HG02885 (cell line): ENCODE data around the gene ALK.
A peak's percentile ranks its signal among the peaks of the same experiment; 100 is the strongest.

Experiments
- ATAC-seq: cut with Tn5 transposase; IDR thresholded peaks from one replicate; pipeline ENCODE4 v1.9.1; 2021; ENCODE audit warnings: mild to moderate bottlenecking; ENCODE audit not compliant: unreplicated experiment, poor library complexity

Gene ALK

DNA sequence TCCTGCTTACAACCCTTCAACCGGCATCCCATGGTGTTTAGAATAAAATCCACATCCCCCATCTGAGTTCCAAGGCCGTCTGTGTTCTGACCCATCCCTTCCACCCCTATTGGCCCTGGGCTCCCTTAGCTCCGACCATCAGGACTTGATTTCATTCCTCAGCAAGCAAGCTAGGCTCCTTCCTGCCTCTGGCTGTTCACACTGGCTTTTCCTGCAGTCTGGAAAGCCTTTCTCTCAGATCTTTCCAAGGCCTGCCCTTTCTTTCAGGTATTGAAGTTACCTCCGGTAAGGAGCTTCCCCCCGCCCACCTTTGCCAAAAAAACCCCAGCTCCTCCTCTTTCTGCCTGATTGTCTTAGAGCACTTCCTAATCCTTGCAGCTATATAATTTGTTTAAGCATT, 719.4 kb downstream of the ALK start:
- no peak for ATAC-seq

DNA sequence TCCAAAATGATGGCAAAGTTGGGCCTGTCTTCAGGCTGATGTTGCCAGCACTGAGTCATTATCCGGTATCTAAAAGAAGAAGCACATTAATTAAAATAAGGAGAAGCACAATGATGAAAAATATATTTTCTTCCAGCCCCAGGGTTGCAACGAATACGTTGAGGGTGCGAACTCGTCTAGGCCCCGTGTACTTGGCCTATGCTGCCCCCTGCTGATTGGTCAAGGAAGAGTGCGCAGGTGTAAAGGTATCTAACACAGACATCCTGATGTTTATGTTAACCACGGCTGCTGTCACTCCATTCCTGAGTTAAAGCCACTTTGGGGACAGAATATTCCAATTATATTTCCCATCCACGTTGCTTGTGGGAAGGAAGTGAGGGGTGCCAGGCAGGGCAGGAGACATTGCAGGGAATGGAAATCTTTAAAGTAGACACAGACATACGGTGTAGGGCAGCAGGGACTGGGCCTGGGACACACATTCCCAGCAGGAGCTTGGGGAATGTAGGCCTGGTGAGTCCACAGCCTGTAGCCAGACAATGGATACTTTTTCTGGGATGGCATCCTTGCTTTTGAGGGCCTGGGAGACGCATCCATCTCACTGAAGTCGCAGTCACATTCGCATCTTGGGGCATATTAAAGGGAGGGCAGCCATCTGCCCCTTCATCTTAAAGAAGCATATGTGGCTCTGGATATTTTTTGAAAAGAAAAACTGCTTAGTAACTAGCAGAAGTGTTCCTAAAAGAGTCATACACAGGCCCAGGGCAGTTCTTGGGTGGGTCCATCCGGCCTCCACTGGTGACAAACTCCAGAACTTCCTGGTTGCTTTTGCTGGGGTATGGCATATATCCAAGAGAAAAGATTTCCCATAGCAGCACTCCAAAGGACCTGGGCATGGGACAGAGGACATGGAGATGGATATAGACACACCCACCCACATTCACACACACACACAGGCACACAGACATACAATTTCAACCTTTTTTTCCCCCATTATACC, 724.3 kb downstream of the ALK start:
- peak; percentile 43 for ATAC-seq

DNA sequence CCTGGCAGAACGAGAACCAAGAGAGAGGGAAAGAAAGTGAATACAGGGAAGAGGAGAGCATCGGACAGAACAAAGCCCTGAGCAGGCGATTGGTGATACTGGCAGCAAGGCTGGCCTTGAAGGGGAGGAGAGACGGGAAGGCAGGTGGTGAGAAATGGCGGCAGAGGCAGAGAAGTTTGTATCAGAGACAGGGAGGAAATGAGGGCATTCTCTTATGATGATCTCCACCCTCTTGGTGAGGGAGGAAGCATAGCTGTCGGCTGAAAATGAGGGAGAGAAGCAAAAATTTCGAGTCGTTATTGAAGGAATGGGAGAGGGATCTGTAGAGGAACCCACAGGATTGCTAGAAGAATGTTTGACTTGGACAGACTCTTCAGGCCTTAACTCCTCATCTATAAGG, 725.6 kb downstream of the ALK start:
- no peak for ATAC-seq

- no peak for ATAC-seq
These were observed 727.7 kb downstream of the ALK start for GRCh38 chr2:29193681-29194080.

DNA sequence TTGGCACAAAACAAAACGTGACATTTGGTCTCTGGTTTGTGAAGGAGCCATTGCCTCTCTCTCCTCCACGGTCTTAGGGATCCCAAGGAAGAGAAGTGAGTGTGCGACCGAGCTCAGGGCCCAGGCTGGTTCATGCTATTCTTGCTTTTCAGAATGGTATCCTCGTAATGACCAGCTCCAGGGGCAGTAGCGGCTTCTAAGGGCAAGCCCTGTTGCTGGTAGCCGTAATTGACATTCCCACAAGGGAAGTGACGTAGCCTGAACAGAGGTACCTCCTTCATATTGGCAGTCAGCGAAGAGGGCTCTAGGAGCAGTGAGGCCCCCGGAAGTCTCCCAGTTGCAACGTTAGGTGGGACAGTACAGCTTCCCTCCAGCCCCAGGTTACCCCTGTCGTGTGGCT, 728.3 kb downstream of the ALK start:
- no peak for ATAC-seq

- ATAC-seq = no peak
These were observed 728.9 kb downstream of the ALK start for GRCh38 chr2:29192526-29192925.

- ATAC-seq = no peak
These were observed 729.6 kb downstream of the ALK start for GRCh38 chr2:29191817-29192216.

DNA sequence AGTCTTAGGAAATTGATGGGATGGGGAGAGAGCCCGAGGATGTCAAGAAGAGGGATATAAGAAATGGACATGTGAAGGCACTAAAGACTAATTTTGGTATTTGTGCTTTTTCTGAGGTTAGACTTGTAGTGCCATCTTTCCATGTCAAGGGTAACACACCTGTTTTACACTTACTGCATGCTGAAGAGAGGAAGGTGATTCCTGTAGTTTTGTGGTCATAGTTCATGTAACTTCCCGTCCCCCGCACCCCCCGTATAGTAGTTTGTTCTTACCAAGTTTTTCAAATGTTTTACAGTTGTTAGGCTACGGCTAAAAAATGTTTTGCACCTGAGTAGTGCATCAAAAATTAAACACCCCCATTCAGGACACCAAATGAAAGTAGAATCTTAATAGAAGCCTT, 732.3 kb downstream of the ALK start:
- ATAC-seq = no peak

DNA sequence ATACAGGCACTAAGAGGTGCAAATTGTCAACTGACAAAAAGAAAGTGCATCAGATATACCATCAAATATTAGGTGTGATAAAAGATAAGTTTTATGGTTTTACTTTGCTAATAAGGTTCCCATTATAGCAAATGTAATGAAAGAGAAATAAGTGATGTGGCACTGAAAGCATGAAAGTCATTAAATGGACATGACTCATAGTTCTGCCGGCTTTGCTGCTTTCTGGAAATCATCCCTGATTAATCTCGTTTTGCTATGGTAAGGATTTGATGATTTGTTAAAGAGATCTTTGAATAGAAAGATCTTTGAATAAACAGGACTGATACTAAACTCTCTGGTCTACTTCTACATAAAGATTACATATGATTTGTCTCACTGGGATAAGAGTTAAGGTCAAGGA, 733.5 kb downstream of the ALK start:
- ATAC-seq = no peak

- ATAC-seq = no peak
These were observed 734.6 kb downstream of the ALK start for GRCh38 chr2:29186817-29187216.

- ATAC-seq = no peak
These were observed 736.9 kb downstream of the ALK start for GRCh38 chr2:29184531-29184930.

GRCh38 chr2:29182920-29183319, 738.5 kb downstream of the ALK start:
- ATAC-seq = no peak

- no peak for ATAC-seq
These were observed 739.1 kb downstream of the ALK start for GRCh38 chr2:29182334-29182733.

DNA sequence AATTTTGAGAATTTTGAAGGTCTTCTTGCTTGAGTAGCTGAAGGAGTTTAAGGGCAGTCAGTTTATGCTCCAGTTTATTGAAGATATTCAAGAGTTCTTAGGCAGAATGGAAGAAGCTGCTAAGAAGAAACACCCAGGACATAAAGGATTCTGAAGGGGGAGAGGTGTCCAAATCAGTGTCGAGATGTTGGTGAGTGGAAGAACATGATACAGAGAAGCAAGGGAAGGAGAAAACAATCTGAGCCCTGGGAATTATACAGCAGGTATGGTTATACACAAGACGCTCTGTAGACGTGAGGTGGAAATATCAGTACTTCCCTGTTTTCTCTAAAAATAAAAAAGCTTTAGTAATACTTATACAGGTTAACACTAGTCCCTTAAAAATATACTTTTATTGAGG, 746.0 kb downstream of the ALK start:
- ATAC-seq = no peak

GRCh38 chr2:29174937-29175336, 746.4 kb downstream of the ALK start:
- no peak for ATAC-seq

DNA sequence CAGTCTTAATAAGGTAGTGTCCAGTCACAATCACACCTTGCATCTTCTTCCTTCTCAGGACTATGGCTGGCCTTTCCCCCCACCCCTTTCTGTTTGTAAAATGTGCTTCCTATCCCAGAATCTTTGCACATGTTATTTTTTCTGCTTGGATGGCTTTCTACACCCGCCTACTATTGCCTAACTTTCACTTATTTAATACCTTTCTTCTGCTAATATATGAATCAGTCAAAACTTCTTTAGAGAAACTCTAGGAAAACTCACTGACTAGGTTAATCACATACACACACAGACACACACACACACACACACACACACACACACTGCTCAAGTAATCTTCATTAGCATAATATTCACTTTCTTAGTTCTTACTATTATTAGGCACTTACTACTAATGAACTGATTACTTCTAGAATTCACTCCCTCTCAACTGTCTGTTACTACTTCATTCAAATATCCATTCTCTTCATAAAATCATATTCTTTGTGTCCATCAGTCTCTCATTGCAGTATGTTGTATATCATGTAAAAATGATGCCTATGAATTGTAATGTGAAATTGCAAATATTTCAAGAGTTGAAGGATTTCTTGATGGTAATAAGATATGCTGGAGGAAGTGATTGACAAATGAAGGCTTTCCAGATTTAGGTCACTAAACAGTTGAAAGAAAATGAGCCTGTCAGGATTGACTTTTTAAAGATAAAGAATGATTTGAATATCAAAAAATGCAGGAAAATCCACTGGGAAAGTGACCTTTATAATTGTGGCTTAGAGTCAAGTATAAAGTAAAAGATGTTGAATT, 754.9 kb downstream of the ALK start:
- no peak for ATAC-seq

DNA sequence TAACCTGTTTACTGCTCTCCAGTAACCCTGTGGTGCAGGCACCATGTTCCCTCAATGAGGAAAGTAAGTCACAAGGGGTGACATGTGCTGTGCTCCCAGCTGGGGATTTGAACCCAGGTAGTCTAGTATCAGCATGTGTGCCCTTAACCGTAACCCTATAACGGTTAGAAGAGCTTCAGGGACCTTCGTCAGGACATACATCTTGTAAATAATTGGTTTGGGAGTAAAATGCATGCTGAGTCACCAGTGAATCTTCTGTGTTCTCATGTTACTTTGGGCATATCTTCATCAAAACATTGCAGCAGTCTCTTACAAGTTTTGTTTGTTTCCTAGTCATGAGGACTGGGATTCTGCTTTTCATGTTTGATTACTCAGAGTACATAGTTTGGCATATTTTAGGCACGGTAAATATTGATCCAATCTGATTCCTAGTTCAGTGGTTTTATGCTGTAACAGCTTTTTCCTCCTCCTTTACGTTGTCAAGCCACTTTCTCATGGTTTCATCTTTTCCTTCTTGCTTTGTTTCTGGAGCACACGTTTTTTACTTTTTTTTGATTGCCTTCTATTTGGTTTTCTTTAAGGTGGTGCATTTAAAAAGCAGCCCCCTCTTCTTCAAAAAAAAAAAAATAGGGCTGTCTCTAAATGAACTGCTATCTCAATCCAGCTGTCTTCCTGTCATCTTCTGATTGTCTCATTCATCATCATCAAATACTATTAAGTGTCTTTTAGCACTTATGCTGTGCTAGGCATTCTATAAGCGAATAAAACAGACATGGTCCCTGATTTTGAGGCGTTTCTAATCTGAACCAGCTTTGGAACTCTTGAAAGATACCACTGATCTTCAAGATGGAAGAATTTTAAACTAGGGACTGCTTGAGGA, 755.8 kb downstream of the ALK start:
- no peak for ATAC-seq

DNA sequence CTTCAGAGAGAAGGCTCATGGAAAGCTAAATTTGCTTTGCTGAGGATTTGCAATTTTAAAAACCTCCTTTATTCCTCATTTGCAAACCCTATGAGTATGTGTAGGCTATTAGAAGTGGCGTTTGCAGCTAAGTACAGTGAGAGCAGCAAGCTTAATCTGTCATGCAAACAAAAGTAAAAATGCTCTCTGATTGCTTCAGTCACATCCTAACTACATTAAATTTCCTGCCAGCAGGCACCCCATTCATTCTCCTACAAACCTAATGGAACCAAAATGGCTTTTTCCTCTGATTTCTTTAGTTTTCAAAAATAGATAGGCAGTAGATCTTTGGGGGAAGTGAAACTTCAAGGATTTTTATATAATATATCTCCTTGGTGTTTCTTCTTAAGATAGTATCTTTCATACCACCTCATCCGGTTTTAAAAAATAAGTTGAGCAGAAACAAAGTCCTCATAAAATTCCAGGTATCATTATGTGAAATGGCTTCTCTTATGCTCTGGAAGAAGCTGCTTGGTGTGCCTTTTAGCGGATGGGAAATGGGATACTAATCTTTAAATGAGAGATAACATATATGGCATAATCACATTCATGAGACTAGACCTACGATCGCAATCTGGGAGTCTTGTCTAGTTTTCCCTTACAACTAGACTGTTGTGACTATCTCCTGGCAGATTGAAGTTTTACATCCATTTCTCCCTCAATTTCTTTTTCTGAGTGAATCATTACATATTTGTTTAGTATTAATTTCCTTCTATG, 757.1 kb downstream of the ALK start:
- ATAC-seq = no peak

GRCh38 chr2:29162204-29162928, 759.0 kb downstream of the ALK start:
- ATAC-seq = no peak
